ENCODE data around the gene DPYSL4. TPM values are rescaled to one million over a fixed set of nuclear protein-coding genes. Genes with fewer than 3 reads are reported as not detected.

The DPYSL4 gene
- total RNA-seq, 5 donors from 2014 or later (not counting 1 experiment from before 2014, with no cell fraction given): 0.66 to 3.9 (median 3.2) TPM

- H3K27ac Mint-ChIP-seq: no peak overlapping the region
- H3K27me3 Mint-ChIP-seq: peaks cover 0 to 3% of the 10 kb centered on the region in 2 donors
- ChIA-PET POLR2A (no interaction called here), CTCF (no interaction called here)
- DNase-seq: no peak
- H3K4me1 ChIP-seq (ENCODE audit: control insufficient read depth in 1 of 2, extremely low read depth in 1 of 2, insufficient read depth in 2 of 2, low read length in 2 of 2): peaks cover 0 to 9% of the 10 kb centered on the region in 2 experiments
- 89% methylated on average over 14 of the region's 17 CpGs for WGBS (ENCODE audit: insufficient coverage)
- H3K9me3 Mint-ChIP-seq: no peaks in the 10 kb centered on the region
- H3K4me3 Mint-ChIP-seq: no peak overlapping the region
- no peaks in the 10 kb centered on the region for H3K9me3 ChIP-seq
- no peaks in the 10 kb centered on the region for H3K36me3 Mint-ChIP-seq
- peaks cover 0 to 29% of the 10 kb centered on the region in 2 experiments for H3K27me3 ChIP-seq (replicated peaks in 1 of 2; ENCODE audit: control insufficient read depth in 2 of 2, extremely low read depth in 1 of 2, insufficient read depth in 2 of 2, low read length in 1 of 2)
- H3K27ac ChIP-seq (ENCODE audit: low read length): no peak overlapping the region
- H3K4me1 Mint-ChIP-seq: peaks cover 9 to 12% (median 11%) of the 10 kb centered on the region in 3 donors
- no peak for ATAC-seq (replicated peaks in 1 of 4)
- H3K36me3 ChIP-seq (ENCODE audit: control insufficient read depth in 2 of 2, extremely low read depth in 1 of 2, insufficient read depth in 1 of 2, low read length in 1 of 2): no peaks in the 10 kb centered on the region
- no peak overlapping the region for H3K4me3 ChIP-seq (ENCODE audit: control insufficient read depth in 1 of 2, extremely low read depth in 1 of 2, low read length in 1 of 2)
Observed at GRCh38 chr10:132167976-132168375, 18.8 kb upstream of the DPYSL4 start.

GRCh38 chr10:132168571-132169030, 18.1 kb upstream of the DPYSL4 start:
- no peak overlapping the region for H3K4me3 ChIP-seq (ENCODE audit: control insufficient read depth in 1 of 2, extremely low read depth in 1 of 2, low read length in 1 of 2)
- Mint-ChIP-seq H3K27me3 (peaks cover 0 to 3% of the 10 kb centered on the region in 2 donors), H3K36me3 (no peaks in the 10 kb centered on the region), H3K4me1 (peaks cover 11 to 17% (median 12%) of the 10 kb centered on the region in 3 donors), H3K4me3 (no peak overlapping the region), H3K9me3 (no peaks in the 10 kb centered on the region), H3K27ac (no peak overlapping the region)
- ChIA-PET CTCF (no interaction called here), POLR2A (no interaction called here)
- ATAC-seq (replicated peaks in 1 of 4) (no peak), DNase-seq (no peak)
- peaks cover 0 to 29% of the 10 kb centered on the region in 2 experiments for H3K27me3 ChIP-seq (replicated peaks in 1 of 2; ENCODE audit: control insufficient read depth in 2 of 2, extremely low read depth in 1 of 2, insufficient read depth in 2 of 2, low read length in 1 of 2)
- H3K4me1 ChIP-seq (ENCODE audit: control insufficient read depth in 1 of 2, extremely low read depth in 1 of 2, insufficient read depth in 2 of 2, low read length in 2 of 2): peaks cover 0 to 3% of the 10 kb centered on the region in 2 experiments
- 83% methylated on average over 25 of the region's 28 CpGs for WGBS (ENCODE audit: insufficient coverage)
- H3K9me3 ChIP-seq: no peaks in the 10 kb centered on the region
- no peaks in the 10 kb centered on the region for H3K36me3 ChIP-seq (ENCODE audit: control insufficient read depth in 2 of 2, extremely low read depth in 1 of 2, insufficient read depth in 1 of 2, low read length in 1 of 2)
- no peak overlapping the region for H3K27ac ChIP-seq (ENCODE audit: low read length)

GRCh38 chr10:132169031-132169765, 17.6 kb upstream of the DPYSL4 start:
- WGBS (ENCODE audit: insufficient coverage): 86% methylated on average over 35 of the region's 42 CpGs
- DNase-seq (no peak), ATAC-seq (replicated peaks in 1 of 4) (no peak)
- no peaks in the 10 kb centered on the region for H3K9me3 ChIP-seq
- H3K4me3 Mint-ChIP-seq: no peak overlapping the region
- ChIA-PET CTCF (no interaction called here), POLR2A (no interaction called here)
- no peaks in the 10 kb centered on the region for H3K36me3 Mint-ChIP-seq
- peaks cover 0 to 29% of the 10 kb centered on the region in 2 experiments for H3K27me3 ChIP-seq (replicated peaks in 1 of 2; ENCODE audit: control insufficient read depth in 2 of 2, extremely low read depth in 1 of 2, insufficient read depth in 2 of 2, low read length in 1 of 2)
- no peaks in the 10 kb centered on the region for H3K9me3 Mint-ChIP-seq
- H3K4me1 Mint-ChIP-seq: peaks cover 8 to 18% (median 9%) of the 10 kb centered on the region in 3 donors
- no peaks in the 10 kb centered on the region for H3K4me1 ChIP-seq (ENCODE audit: control insufficient read depth in 1 of 2, extremely low read depth in 1 of 2, insufficient read depth in 2 of 2, low read length in 2 of 2)
- no peak overlapping the region for H3K27ac Mint-ChIP-seq
- no peaks in the 10 kb centered on the region for H3K36me3 ChIP-seq (ENCODE audit: control insufficient read depth in 2 of 2, extremely low read depth in 1 of 2, insufficient read depth in 1 of 2, low read length in 1 of 2)
- peaks cover 0 to 3% of the 10 kb centered on the region in 2 donors for H3K27me3 Mint-ChIP-seq
- H3K4me3 ChIP-seq (ENCODE audit: control insufficient read depth in 1 of 2, extremely low read depth in 1 of 2, low read length in 1 of 2): no peak overlapping the region
- H3K27ac ChIP-seq (ENCODE audit: low read length): no peak overlapping the region

GRCh38 chr10:132169766-132170560, 16.8 kb upstream of the DPYSL4 start:
- Histone ChIP-seq H3K27me3 (replicated peaks in 1 of 2; ENCODE audit: control insufficient read depth in 2 of 2, extremely low read depth in 1 of 2, insufficient read depth in 2 of 2, low read length in 1 of 2) (peaks cover 0 to 29% of the 10 kb centered on the region in 2 experiments), H3K9me3 (no peaks in the 10 kb centered on the region), H3K27ac (ENCODE audit: low read length) (no peak overlapping the region), H3K4me3 (ENCODE audit: control insufficient read depth in 1 of 2, extremely low read depth in 1 of 2, low read length in 1 of 2) (no peak overlapping the region), H3K36me3 (ENCODE audit: control insufficient read depth in 2 of 2, extremely low read depth in 1 of 2, insufficient read depth in 1 of 2, low read length in 1 of 2) (no peaks in the 10 kb centered on the region), H3K4me1 (ENCODE audit: control insufficient read depth in 1 of 2, extremely low read depth in 1 of 2, insufficient read depth in 2 of 2, low read length in 2 of 2) (no peaks in the 10 kb centered on the region)
- Mint-ChIP-seq H3K4me1 (peaks cover 4 to 12% (median 9%) of the 10 kb centered on the region in 3 donors), H3K4me3 (no peak overlapping the region), H3K27me3 (peaks cover 0 to 3% of the 10 kb centered on the region in 2 donors), H3K27ac (no peak overlapping the region), H3K36me3 (no peaks in the 10 kb centered on the region), H3K9me3 (no peaks in the 10 kb centered on the region)
- ChIA-PET CTCF (no interaction called here), POLR2A (no interaction called here)
- ATAC-seq (replicated peaks in 1 of 4) (no peak), DNase-seq (no peak)
- 86% methylated on average over 28 of the region's 46 CpGs for WGBS (ENCODE audit: insufficient coverage)

- no peaks in the 10 kb centered on the region for H3K9me3 ChIP-seq
- ChIA-PET CTCF (no interaction called here), POLR2A (no interaction called here)
- H3K4me1 Mint-ChIP-seq: peaks cover 4 to 12% (median 9%) of the 10 kb centered on the region in 3 donors
- H3K36me3 ChIP-seq (ENCODE audit: control insufficient read depth in 2 of 2, extremely low read depth in 1 of 2, insufficient read depth in 1 of 2, low read length in 1 of 2): no peaks in the 10 kb centered on the region
- H3K4me3 ChIP-seq (ENCODE audit: control insufficient read depth in 1 of 2, extremely low read depth in 1 of 2, low read length in 1 of 2): no peak overlapping the region
- no peak overlapping the region for H3K27ac Mint-ChIP-seq
- H3K4me3 Mint-ChIP-seq: no peak overlapping the region
- 83% methylated on average over 29 of the region's 36 CpGs for WGBS (ENCODE audit: insufficient coverage)
- no peaks in the 10 kb centered on the region for H3K4me1 ChIP-seq (ENCODE audit: control insufficient read depth in 1 of 2, extremely low read depth in 1 of 2, insufficient read depth in 2 of 2, low read length in 2 of 2)
- H3K9me3 Mint-ChIP-seq: no peaks in the 10 kb centered on the region
- peaks cover 0 to 3% of the 10 kb centered on the region in 2 donors for H3K27me3 Mint-ChIP-seq
- ATAC-seq (replicated peaks in 1 of 4) (no peak), DNase-seq (no peak)
- H3K27me3 ChIP-seq (replicated peaks in 1 of 2; ENCODE audit: control insufficient read depth in 2 of 2, extremely low read depth in 1 of 2, insufficient read depth in 2 of 2, low read length in 1 of 2): peaks cover 0 to 30% of the 10 kb centered on the region in 2 experiments
- H3K36me3 Mint-ChIP-seq: no peaks in the 10 kb centered on the region
- H3K27ac ChIP-seq (ENCODE audit: low read length): no peak overlapping the region
Observed at GRCh38 chr10:132170561-132171361, 16.0 kb upstream of the DPYSL4 start.
